ENCODE results near the gene VMO1.

Gene VMO1

DNA sequence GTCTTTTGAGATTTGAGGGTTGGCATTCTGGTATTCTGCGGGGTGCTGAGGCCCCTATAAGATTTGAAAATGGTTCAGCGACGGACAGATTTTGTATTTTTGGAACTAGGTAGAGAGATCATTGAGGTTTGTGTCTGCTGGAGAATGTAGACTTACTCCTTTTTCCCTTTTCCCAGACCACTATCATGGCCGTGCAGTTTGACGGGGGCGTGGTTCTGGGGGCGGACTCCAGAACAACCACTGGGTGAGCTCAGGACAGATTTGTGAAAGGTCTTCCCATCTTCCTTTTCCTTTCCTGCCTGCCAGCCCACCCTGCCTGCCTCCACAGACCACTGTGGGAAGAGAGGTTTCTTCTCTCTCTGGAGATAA, 10.4 kb upstream of the VMO1 start:
- no peak for DNase-seq

DNA sequence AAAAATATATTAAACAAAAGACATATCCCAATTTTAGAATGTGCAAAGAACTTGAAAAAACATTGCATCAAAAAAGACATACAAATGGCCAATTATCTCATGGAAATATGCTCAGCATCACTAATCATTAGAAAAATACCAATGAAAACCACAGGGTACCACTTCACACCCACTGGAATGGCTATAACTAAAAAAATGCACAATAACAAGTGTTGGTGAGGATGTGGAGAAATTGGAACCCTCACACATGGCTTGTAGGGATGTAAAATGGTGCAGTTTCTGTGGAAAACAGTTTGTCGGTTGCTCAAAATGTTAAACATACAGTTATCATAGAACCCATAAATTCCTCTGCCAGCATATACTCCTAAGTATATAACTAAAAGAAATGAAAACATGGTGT, 9.0 kb upstream of the VMO1 start:
- no peak for DNase-seq

DNA sequence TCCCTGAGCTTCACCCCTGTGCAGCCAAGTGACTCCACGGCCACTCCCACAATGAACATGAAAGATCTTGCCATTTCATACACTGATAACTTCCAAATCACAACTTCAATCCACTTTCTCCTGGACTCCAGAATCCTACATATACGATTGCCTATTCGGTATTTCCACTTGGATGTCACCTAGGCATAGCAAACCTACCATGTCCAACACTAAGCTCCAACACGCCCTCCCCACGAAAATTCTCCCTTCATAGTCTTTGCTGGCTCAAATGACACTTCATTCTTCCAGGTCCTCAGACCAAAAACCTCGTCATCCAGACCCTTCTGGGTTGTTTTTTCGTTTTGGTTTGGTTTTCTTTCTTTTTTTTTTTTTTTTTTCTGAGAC, 4.5 kb upstream of the VMO1 start:
- no peak for DNase-seq

DNA sequence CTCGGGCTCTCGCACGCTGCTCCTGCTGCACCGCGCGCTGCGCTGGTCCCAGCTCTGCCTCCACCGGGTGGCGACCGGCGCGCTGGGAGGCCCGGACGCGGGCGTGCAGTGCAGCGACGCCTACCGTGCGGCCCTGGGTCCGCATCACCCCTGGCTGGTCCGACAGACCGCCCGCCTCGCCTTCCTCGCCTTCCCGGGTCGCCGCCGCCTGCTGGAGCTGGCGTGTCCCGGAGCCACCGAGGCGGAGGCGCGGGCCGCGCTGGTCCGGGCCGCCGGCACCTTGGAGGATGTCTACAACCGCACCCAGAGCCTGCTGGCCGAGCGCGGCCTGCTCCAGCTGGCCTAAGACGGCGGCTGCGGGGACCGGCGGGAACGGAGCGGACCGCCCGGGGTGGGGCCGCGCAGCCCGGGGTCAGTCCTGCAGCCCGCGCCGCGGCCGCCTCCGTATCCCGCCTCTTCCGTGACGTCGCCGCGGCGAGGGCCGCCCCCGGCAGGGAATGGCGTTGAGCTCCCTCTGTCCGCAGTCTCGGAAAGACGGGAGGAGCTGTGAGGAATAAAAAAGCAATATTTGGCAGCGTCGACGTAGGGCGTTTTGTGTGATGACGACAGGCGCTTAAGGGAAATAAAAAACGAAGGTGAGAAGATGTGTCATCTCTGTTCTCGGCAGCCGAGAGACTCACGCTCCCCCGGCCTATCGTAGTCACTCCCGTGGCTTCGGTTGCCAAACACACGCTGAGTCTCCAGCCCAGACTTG, 4.0 kb upstream of the VMO1 start:
- no peak for DNase-seq

DNA sequence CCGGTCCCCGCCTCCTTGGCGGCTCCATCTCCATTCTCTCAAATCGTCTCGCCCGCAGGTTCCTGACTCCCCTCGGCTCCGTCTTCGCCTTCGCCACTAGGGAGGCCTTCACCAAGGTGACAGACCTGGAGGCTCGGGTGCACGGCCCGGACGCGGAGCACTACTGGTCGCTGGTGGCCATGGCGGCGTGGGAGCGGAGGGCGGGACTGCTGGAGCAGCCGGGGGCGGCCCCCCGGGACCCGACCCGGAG, 3.5 kb upstream of the VMO1 start:
- DNase-seq, result no peak

DNA sequence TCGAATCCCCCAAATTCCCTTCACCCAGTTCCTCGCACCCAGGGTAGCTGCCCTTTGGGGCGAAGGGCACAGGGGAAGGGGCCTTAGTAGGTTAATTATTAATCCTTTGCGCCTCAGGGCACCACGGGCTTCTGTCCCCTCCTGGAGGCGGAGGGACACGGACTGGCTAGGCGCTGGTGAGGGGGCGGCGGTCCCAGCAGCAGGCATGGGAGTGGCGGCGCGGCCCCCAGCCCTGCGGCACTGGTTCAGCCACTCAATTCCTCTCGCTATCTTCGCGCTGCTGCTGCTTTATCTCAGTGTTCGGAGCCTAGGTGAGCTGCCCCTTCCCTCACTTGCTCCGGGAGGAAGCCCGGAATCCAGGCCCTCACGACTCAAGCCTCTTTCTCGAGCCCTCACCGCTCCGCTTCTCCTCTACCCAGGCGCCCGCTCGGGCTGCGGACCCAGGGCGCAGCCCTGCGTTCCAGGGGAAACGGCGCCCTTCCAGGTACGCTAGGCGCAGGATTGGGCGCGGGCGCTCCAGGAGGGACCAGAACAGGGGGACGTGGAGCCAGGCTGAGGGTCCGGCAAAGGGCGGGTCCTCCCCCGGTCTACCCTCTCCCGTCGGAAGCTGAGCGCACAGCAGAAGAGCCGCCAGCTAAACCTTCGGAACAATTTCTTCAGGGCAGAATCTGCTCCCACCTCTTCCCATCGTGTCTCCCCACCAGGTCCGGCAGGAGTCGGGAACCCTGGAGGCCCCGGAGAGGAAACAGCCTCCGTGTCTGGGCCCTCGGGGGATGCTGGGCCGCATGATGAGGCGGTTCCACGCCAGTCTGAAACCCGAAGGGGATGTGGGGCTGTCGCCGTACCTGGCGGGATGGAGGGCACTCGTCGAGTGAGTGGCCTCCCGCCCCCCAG, 2.9 kb upstream of the VMO1 start, which contains the start of gene GLTPD2:
TSS of gene GLTPD2 (plus strand) at position 158 of the 894 bp plus-strand sequence. CDS start at position 206, 48 bp downstream.
- DNase-seq, result no peak

DNA sequence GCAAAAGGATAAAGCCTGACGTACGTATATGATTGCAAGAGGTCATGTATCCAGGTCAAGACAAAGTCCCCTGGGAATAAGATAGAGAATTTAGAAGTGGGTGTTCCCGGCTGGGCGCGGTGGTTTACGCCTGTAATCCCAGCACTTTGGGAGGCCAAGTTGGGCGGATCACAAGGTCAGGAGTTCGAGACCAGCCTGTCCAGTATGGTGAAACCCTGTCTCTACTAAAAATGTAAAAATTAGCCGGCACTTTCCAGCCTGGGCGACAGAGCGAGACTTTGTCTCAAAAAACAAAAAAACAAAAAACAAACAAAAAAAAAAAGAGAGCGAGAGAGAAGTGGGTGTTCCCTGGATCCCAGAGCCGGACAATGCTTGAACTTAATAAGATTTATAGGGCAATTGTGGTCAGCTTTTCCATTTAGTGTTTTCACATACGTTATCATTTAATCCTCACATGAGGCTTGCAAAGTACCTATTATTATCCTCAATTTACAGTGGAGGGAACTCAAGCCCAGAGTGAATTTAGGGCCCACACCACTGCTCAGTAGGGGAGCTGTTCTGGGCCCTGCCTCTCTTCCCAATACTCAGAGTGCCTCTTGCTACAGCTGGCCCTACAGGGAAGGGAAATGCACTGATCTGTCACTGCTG, 2.1 kb upstream of the VMO1 start:
- no peak for DNase-seq

DNA sequence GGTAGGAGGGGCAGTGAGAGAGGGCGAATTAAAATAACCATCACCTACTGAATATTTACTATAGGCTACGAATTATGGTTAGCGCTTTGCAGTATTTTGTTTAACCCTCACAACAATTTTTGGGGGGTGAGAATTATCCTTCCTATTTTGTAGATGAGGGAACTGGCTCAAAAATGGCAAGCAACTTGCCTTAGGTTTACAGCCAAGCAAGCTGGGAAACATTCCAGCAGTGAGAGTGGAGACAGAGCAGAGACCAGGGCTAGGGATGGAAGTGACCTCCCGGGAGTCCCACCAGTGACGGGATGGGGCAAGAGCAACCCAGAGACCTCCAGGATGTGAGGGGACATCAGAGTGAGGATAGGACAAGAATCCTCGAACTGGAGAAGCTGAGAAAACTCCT, 352 bp upstream of the VMO1 start:
- DNase-seq, result no peak

DNA sequence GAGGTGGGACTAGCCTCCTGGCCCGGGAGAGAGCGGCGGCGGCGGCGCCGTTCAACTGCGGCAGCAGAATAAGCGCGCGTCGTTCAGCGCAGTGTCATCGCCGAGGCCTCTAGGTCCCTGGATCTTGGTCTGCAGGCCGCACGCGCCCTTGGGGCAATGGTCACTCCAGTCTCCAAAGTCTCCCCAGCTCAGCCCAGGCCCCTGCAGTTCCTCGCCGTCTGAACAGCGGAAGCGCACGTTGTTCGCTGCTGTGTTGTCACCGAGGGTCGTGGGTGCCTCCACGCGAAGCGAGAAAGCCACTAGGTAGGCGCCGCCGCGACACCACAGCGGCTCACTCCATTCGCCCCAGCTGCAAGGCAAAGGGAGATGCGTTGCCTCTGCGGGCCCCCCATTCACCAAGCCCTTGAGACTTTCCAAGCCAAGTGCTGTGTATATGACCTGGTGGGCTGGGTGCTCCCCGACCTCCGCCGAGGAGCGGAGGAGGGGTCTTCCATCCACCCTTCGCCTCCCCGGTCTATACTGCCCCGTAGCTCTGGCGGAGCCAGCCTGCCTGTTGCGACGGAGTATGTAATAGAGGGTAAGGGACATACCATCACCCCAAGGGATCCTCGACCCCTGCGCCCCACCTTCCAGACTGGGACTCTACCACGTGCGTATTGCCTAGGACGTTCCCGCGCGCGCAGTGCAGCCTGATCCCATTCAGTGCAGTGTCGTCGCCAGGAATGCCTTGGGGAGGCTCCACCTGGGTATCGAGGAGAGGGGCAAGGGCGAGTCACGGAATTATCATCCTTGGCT, 656 bp downstream of the VMO1 start:
- DNase-seq, result no peak

DNA sequence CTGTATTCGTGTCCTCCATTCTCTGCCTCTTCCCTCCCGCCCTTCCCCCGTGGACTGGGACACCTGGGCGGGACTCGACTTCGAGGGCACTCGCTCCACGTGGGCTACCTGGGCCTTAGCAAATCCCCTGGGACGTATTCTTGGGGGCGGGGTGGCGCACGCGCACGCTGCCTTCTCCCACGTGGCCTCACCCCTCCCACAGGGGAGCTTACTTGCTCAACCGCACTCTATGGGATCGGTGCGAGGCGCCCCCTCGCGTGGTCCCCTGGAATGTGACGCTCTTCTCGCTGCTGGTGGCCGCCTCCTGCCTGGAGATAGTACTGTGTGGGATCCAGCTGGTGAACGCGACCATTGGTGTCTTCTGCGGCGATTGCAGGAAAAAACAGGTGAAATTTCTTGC, 3.5 kb downstream of the VMO1 start:
- DNase-seq, result no peak

DNA sequence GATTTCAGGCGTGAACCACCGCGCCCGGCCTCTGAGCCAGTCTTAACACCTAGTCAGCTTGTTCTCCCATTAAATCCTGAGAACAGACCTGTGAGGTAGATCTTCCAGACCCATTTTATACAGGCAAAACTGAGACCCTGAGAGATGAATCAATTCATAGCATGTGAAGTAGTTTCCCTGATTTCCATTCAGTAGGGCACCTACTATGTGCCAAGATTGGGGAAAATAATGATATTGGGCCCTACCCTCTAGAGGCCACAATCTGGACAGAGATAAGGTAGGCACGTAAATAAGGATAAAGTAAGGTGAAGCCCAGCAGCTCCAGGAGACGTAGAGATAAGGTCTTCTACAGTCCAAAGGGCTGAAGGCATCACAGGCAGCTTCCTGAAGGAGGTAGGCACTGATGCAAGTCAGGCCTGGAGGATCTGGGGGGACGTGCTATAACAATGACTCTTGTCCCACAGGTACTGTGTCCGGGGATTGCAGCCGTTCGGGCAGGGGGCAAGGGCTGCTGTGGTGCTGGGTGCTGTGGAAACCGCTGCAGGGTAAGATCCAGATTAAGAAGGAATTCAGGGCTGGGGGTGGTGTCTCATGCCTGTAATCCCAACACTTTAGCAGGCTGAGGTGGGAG, 5.7 kb downstream of the VMO1 start:
- DNase-seq, result no peak

DNA sequence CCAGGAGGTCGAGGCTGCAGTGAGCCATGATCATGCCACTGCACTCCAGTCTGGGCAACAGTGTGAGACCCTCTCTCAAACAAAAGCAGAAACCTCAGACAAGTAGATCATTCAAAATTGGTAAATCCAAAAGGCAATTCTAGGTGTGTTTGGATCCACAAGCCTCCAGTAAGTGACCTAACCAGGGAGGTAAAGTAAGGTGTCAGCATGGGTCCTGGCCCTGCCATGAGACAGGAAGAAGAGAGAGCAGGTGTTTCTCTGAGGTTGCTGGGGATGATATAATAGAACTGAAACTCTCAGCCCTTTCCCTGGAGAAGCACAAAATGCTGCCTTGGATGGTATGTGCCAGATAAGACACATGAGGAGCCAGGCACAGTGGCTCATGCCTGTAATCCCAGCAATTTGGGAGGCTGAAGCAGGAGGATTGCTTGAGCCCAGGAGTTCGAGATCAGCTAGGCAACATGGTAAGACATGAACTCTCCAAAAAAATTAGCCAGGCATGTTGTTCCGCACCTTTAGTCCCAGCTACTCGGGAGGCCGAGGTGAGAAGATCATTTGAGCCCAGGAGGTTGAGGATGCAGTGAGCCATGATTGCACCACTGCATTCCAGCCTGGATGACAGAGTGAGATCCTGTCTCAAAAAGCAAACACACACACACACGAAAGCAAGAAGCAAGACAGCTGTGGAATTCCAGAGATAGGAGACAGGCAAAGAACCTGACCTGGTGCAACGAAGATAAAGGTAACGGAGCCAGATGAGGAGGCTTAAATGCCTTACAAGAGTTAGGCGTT, 8.0 kb downstream of the VMO1 start:
- DNase-seq, result no peak

DNA sequence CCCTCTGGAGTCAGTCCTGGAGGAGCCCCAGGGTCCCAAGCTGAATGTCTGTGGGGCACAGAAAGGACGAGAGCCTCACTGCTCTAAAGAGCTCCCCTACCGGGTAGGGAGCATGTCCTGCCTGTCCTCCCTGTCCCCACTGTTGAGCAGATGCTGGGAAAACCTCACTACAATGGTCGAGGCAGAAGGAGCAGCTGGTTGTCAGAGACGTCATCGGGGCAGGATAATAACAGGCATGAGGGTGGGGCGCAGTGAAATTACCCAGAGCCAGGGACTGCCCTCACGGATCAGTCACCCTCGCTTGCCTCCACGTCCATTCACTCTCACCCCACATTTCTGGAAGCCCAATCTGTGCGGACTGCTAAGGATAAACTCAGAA, 13.9 kb downstream of the VMO1 start:
- DNase-seq, result no peak

DNA sequence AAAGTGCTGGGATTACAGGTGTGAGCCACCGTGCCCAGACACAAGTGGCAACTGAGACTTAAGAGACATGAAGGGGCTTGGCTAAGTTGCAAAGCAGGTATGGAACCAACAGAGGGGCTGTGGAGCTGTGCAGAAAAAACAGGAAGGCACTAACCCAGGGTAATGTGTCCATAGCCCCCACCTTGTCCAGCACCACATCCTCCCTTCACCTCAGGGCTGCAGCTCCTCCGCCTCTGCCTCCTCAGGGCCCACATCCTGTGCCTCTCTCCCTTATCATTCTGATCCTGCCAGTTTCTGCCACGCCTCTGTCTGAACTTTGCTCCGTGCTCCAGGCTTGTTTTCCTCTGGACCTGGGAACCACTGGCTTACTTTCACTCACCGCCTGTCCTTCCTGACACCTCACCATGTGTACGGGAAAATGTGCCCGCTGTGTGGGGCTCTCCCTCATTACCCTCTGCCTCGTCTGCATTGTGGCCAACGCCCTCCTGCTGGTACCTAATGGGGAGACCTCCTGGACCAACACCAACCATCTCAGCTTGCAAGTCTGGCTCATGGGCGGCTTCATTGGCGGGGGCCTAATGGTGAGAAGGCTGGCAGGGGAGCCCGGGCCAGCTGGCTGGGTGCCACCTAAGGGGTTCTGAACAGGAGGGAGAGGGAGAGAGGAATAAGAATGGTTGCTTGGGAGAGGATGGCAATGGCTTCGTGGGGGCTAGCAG, 14.5 kb downstream of the VMO1 start, which contains the start of gene TM4SF5:
TSS of gene TM4SF5 (plus strand) at position 368 of the 716 bp plus-strand sequence. CDS start at position 405, 37 bp downstream.
- DNase-seq, result no peak

DNA sequence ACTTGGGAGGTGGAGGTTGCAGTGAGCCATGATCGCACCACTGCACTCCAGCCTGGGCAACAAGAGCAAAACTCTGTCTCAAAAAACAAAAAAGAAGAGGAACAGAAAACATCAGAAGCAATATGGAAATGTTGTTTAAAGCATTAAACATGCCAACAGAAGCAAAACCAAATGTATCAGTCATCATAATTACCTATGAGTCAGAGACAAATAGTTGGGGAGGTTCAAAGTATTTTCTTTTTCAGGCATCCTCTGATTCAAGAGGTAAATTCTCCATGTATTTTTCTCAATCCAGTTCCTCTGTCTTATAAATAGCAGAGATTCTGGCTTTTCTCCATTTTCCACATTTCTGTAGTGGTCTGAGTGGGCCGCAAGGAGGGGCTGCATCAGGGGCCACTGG, 16.5 kb downstream of the VMO1 start:
- DNase-seq, result no peak

DNA sequence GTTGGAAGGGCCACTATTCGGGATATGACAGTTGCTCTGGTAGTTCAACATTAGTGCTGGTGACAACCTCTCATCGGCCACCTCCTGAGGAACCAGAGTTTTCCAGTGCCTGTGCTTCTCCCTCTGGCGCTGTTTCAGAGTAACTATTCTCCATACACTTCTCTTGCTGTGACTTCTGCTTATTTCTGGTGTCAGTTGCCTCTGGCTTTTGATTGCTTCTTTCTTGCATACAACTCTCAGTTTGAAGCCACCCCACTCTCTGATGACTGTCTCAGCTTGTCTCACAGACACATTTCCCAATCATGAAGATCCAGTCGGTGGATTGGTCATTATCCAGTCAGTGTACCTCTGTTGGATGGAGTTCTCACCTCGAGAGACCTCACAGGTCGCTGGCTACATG, 17.9 kb downstream of the VMO1 start:
- no peak for DNase-seq

DNA sequence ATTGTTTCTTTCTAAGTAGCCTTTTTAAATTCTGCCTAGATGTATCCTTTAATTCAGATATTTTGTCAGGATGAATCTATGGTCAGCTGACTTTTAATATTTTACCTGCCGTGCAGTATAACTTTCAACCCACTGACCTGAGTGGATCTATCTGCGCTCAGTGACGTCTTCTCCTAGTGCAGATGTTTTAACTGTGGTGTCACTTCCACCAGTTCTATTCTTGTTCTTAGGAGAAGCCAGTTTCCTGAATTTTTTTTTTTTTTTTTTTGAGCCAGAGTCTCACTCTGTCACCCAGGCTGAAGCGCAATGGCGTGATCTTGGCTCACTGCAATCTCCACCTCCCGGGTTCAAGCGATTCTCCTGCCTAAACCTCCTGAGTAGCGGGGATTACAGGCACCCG, 19.4 kb downstream of the VMO1 start:
- no peak for DNase-seq

DNA sequence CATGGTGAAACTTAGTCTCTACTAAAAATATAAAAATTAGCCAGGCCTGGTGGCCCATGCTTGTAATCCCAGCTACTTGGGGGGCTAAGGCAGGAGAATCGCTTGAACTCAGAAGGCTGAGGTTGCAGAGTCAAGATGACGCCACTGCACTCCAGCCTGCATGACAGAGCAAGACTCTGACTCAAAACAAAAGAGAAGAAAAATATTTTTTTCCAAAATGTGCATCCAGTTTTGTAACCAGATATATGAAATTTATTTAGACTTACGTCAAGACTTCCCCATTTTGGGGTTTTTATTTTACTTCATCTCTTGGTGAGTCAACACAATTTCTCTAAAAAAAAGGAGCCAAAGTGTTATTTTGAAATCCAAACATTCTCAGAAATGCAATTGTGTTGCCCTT, 20.0 kb downstream of the VMO1 start:
- no peak for DNase-seq

DNA sequence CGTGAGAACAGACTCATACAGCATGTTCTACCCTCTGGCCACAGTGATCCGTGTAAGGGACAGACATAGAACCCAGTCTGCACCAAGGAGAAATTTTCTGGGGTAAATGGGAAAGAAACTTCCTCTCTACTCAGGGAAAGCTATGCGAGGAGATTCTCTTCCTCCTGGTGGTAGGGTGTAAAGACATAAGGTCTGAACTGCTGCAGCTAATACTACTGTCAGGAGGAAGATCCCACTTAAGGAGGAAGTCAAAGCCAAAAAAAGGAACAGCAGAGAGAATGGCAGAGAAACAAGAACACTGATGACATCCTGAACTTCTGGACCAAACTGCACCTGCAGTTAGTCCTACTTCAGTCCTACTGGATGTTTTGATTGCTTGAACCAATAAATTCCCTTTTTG, 21.6 kb downstream of the VMO1 start:
- DNase-seq, result no peak

DNA sequence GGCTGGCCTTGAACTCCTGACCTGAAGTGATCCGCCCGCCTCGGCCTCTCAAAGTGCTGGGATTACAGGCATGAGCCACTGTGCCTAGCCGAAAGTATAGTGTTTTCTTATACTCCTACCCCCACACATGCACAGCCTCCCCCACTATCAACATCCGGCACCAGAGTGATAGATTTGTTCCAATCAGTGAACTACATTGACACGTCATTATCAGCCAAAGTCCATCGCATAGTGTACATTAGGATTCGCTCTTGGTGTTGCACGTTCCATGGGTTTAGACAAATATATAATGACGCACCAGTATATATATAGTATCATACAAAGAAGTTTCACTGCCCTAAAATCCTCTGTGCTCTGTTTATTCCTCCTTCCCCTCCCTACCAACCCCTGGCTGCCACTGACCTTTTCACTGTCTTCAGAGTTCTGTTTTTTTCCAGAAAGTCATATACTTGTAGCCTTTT, 26.4 kb downstream of the VMO1 start:
- no peak for DNase-seq

DNA sequence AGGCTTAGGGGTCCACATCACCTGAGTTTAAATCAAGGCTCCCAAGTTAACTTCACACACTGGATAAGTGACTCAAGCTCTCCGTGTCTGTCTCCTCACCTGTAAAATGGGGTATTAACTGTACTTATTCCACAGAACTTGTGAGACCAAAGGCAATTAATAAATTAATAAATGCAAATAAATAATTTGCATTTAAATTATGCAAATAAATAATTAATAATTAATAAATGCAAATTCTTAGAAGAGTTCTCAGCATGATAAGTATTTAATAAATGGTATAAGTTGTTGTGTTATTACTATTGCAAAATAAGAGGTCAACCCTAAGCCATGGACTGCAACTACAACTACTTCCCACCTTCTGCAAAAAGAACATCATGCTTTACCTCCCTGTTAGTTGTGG, 32.8 kb downstream of the VMO1 start:
- DNase-seq, result no peak

Measured in NCI-H2029 treated with DMSO at 0.1 percent for 48 hours (cell line).